Measurements from ENCODE around the gene ZNF615.

- TF ChIP-seq CTCF (IDR thresholded peaks at IDR 0.05; ENCODE audit: insufficient read depth, low read length, poor library complexity, severe bottlenecking) (no peak), EZH2phosphoT487 (conservative IDR thresholded peaks at IDR 0.05; ENCODE audit: low read length) (no peak)
These were observed 31.2 kb downstream of the ZNF615 start for GRCh38 chr19:51976852-51977251.
